HG02840 (cell line): ENCODE measurements around the gene CYP46A1.

Experiments
- ATAC-seq: cut with Tn5 transposase; IDR thresholded peaks from one replicate; pipeline ENCODE4 v1.9.1; 2021; ENCODE audit warnings: mild to moderate bottlenecking, moderate library complexity, moderate number of reproducible peaks; ENCODE audit not compliant: unreplicated experiment, low FRiP score

The CYP46A1 gene

GRCh38 chr14:99741227-99741976 lies 57.3 kb downstream of the CYP46A1 start:
- ATAC-seq: no peak

DNA sequence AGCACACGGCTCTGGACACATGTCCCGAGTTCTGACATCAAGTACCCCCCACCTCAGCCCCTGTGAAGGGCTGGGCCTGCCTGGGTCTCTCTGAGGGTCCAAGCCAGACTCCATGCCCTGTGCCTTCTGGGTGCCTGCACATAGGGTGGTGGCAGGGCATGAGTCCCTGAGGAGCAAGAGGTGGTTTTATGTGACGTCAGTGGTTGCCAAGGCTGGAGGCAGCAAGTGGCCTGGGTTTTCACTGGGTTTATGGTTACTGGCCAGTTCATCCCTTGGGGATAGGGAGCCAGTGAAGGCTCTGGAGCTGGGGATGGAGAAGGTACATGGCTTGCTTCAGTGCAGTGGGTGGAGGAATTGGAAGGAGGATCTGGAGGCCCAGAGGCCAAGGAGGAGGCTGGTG lies 58.0 kb downstream of the CYP46A1 start:
- no peak for ATAC-seq

GRCh38 chr14:99742509-99743487 lies 58.7 kb downstream of the CYP46A1 start:
- no peak for ATAC-seq

DNA sequence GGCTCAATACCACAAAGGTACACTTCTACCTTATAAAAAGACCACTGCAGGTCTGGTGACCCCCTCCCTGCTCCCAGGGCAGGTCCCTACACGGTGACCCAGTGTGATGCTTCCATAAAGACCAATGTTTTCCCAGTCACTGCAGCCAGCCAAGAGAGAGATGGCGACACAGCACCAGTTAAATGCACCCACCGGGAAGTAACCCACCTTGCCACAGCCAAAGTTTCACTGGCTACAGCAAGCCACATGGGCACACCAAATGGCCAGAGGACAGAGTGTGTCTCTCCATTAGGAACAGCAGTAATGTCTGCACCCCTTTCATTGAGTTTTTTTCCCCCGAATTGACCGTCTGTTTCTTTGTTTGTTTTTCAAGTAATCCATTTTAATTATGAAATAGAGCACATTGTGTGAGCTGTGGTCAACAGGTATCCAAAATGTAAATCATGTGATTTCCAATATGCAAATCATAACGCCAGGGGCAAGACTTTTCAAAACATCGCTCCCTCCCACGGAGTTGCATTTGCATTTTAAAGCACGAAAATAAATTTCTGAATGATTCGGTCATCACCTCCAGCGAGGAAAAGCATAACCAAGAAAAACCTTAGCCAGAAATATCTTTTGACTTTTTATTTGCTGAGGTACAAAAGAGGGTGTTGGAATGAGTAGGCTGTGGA lies 60.2 kb downstream of the CYP46A1 start:
- no peak for ATAC-seq

- no peak for ATAC-seq
Observed at GRCh38 chr14:99744873-99745224, 60.8 kb downstream of the CYP46A1 start.

DNA sequence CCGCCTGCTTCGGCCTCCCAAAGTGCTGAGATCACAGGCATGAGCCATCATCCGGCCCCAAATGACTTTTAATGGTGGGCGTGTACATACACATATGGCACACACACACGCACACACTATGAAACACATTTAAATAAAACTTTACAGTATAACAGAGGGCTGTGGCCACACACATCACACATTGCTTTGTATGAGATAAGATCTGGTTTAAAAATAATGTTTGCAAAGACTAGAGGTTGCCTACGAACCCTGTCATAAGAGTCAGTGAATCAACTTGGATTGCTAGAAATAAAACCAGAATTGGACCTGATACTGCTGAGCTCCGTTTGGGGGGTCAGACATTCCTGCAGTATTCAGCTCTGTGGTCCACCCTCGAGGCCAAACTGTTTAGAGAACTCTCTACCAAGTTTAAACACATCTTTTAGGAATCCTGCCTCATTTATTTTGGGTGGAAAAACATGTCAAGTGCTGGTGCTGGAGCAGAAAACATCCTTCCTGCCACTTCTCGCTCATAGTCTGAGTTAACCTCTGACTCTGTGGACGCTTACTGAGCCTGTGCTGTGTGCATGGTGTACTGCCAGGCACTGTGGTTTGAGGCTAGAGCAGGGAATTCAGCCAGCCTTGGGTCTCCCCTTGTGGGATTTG lies 61.3 kb downstream of the CYP46A1 start:
- ATAC-seq: no peak

GRCh38 chr14:99747167-99747566 lies 63.1 kb downstream of the CYP46A1 start:
- no peak for ATAC-seq

DNA sequence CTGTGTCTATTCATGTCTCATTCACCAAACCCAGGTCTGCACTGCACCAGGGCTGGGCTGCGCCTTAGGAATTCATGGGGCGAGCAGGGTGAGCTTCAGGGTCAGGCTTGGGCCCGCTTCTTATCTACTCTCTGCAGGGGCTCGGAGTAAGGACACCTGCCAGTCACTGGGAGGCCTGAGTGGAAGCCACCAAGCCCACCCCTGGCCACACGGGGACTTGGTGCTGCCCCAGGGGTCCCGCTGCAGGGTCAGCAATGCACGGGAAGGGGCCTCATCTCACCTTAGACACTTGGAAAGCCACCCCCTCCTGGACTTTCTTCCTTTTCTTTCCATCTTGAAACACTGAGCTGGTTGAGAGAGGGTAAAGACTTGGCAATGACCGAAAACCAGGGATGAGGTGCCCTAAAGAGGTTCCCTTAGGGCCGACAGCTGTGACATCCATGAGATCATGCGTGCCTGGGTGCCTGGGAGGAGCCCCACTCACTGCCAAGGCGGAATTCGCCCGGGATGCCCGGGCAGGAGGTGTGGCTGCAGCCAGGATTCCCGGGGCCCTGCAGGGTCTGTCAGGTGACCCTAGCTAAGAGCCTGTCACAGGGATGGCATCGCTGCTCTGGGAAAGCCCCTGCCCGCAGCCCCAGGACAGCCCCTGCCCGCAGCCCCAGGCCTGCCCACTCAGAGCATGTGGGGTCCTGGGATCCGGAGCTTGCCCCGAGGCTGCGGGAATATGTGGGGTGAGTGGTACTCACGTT lies 63.7 kb downstream of the CYP46A1 start:
- ATAC-seq: no peak

GRCh38 chr14:99748529-99748928 lies 64.4 kb downstream of the CYP46A1 start:
- no peak for ATAC-seq

DNA sequence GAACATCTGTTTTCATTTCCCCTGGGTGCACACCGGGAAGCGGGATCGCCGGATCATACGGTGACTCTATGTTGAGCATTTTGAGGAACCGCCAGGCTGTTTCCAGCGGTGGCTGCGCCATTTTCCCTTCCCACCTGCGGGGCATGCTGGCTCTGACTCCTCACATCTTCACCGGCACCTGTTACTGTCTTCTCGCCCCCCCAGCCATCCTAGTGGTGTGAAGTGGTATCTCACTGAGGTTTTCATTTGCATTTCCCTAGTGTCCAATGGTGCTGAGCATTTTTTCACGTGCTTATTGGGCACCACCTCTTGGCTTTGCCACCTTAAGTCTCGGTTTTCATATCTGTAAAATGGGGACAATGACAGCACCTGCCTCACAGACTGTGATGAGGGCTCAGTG lies 65.0 kb downstream of the CYP46A1 start:
- no peak for ATAC-seq

GRCh38 chr14:99749763-99750715 lies 65.9 kb downstream of the CYP46A1 start:
- ATAC-seq: no peak

- no peak for ATAC-seq
Observed at GRCh38 chr14:99750746-99751450, 66.8 kb downstream of the CYP46A1 start.

DNA sequence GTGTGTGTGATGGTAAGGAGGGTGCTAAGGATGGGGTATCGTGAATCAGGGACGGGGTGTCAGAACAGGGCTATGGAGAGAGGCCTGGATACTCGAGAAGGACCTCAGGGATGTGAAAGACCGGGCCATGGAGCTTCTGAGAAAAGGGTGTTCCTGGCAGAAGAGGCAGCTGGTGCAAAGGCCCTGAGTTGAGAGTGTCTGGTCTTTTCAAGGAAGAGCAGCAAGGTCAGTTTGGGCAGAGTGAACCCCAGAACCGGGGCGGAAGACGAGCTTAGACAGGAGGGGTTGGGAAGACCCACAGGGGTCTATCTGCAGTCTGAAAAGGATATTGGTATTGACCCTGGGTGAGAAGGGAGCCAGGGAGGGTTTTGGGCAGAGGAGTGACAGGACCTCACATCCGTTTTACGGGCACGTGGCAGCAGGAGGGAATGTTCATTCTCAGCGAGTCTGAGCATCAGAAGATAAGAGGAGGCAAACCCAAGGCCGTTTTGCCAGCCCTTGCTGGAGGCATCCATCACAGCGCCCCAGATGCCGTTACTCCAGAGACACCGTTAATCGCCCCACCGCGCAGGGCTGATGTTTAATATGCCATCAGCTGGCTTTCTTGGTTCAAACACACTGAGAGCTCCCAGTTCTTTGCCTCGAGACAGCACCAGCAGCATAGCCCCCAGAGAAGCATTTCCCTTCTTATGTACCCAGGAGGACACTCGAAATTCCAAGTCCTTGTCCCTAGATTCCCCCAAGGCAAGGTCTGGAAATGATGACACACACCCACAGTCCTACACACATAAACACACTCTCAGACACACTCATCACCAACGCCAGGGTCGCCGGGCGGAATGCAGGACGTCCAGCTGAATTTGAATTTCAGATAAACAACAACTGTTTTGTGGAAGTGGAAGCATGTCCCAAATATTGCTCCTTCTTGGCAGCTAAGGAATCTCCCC lies 67.7 kb downstream of the CYP46A1 start:
- ATAC-seq: no peak

- ATAC-seq: no peak
Observed at GRCh38 chr14:99752486-99753121, 68.5 kb downstream of the CYP46A1 start.

- no peak for ATAC-seq
Observed at GRCh38 chr14:99753225-99754140, 69.4 kb downstream of the CYP46A1 start.
